GM12878 (cell line): ENCODE results near the gene COTL1. TPM values are rescaled to one million over a fixed set of nuclear protein-coding genes. Genes with fewer than 3 reads are reported as not detected.
A peak's percentile ranks its signal among the peaks of the same experiment; 100 is the strongest.

ENCODE experiments used
- ATAC-seq: fragments of 200-7000 bp; cut with Tn5 transposase; 3 replicates; pipeline ENCODE4 v1.9.1; 2020; ENCODE audit warnings: mild to moderate bottlenecking, moderate library complexity
- BruUV-seq: library from RNA; stranded (reverse); fragments of 400-500 nt; replicated peaks from 2 replicates; lab custom pipeline; 2021; lab: Mats Ljungman, UMichigan
- CTCF ChIA-PET: fragments of 300-600 bp; sonication (Branson Sonifier 250); formaldehyde crosslinking; extraction: SDS; loops from one replicate; lab custom pipeline; 2021; ENCODE audit warnings: inconsistent platforms; lab: Yijun Ruan, JAX
- POLR2A ChIA-PET: fragments of 350-600 bp; formaldehyde crosslinking; extraction: SDS; loops from one replicate; lab custom pipeline; 2021; ENCODE audit warnings: inconsistent platforms; lab: Charles Lee
- RAD21 ChIA-PET: fragments of 300-600 bp; sonication (Branson Sonifier 250); formaldehyde crosslinking; loops from one replicate; lab custom pipeline; 2023; ENCODE audit warnings: antibody characterized with exemption; ENCODE audit not compliant: unreplicated experiment; lab: Charles Lee
- SMC1A ChIA-PET: fragments of 300-600 bp; sonication (Branson Sonifier 250); formaldehyde crosslinking; loops from one replicate; lab custom pipeline; 2023; ENCODE audit not compliant: unreplicated experiment, uncharacterized antibody; lab: Charles Lee
- DNase-seq: peaks from one replicate; pipeline ENCODE4 v3.0.0-alpha.2; 2011; ENCODE audit warnings: low read depth, low spot score
- FAIRE-seq: peaks from 3 replicates; lab custom pipeline; 2011; peaks lifted over from hg19 to GRCh38; lab: Jason Lieb, UNC
- H2AFZ ChIP-seq: 2 replicates; pipeline ENCODE4 v1.6.0; 2011; ENCODE audit warnings: low read depth, low read length, control low read depth; ENCODE audit not compliant: control insufficient read depth
- H3K27ac ChIP-seq: 2 replicates; pipeline ENCODE4 v1.5.1; 2011; ENCODE audit warnings: control low read depth; ENCODE audit not compliant: control insufficient read depth, insufficient read depth
- H3K27me3 ChIP-seq, 2 experiments: replicated peaks in 1 of 2; 2 replicates each; pipeline versions ENCODE4 v1.6.0 to v1.6.1; 2011; ENCODE audit warnings: low read length in 1 of 2; ENCODE audit not compliant: control insufficient read depth in 2 of 2, insufficient read depth in 2 of 2
- H3K36me3 ChIP-seq, 2 experiments: 2 replicates each; pipeline ENCODE4 v1.5.1; 2011; ENCODE audit warnings: low read length in 1 of 2; ENCODE audit not compliant: control insufficient read depth in 2 of 2, insufficient read depth in 2 of 2
- H3K4me1 ChIP-seq: 2 replicates; pipeline ENCODE4 v1.6.1; 2011; ENCODE audit warnings: mild to moderate bottlenecking, low read length, moderate library complexity, mixed read lengths; ENCODE audit not compliant: control insufficient read depth, insufficient read depth
- H3K4me2 ChIP-seq: 2 replicates; pipeline ENCODE4 v1.6.0; 2011; ENCODE audit warnings: control low read depth; ENCODE audit not compliant: control insufficient read depth, insufficient read depth
- H3K4me3 ChIP-seq: fragments of 200-600 bp; sonication (generic); 2 replicates; pipeline ENCODE4 v1.5.1; 2016
- H3K79me2 ChIP-seq: 2 replicates; pipeline ENCODE4 v1.6.0; 2011; ENCODE audit warnings: low read length; ENCODE audit not compliant: control insufficient read depth, insufficient read depth
- H3K9ac ChIP-seq: 2 replicates; pipeline ENCODE4 v1.8.0; 2011; ENCODE audit warnings: low read length, control low read depth, mixed read lengths; ENCODE audit not compliant: control insufficient read depth, insufficient read depth
- H3K9me3 ChIP-seq: replicated peaks from 3 replicates; pipeline ENCODE4 v1.5.1; 2011; ENCODE audit warnings: mild to moderate bottlenecking, low read length; ENCODE audit not compliant: control insufficient read depth, insufficient read depth
- H4K20me1 ChIP-seq: 2 replicates; pipeline ENCODE4 v1.6.0; 2011; ENCODE audit not compliant: control insufficient read depth, insufficient read depth
- POLR2A ChIP-seq: IDR thresholded peaks from 2 replicates; pipeline ENCODE4 v1.6.1; 2011; ENCODE audit warnings: low read depth, mild to moderate bottlenecking, low read length
- SUPT20H ChIP-seq: IDR thresholded peaks from 2 replicates; pipeline ENCODE4 v1.6.1; 2011; ENCODE audit warnings: low read depth, mild to moderate bottlenecking, low read length, moderate library complexity, borderline replicate concordance; ENCODE audit not compliant: control insufficient read depth
- WGBS: methylation state at CpG from one replicate; pipeline ENCODE4 v1.1.6; 2016; ENCODE audit warnings: low lambda C conversion rate; ENCODE audit not compliant: insufficient replicate concordance, insufficient coverage; ENCODE audit errors: missing lambda C conversion rate; 5-methylcytosine and 5-hydroxymethylcytosine counted together
- in situ Hi-C: fragments of 300-500 bp; cut with MboI; formaldehyde crosslinking; loops from 9 replicates; pipeline ENCODE4 v1.14.3; 2018; ENCODE audit warnings: mixed read lengths
- intact Hi-C: fragments of 100-400 bp; cut with micrococcal nuclease; formaldehyde crosslinking; loops from one replicate; pipeline ENCODE4 v1.14.2; 2022; ENCODE audit not compliant: unreplicated experiment
- polyA plus RNA-seq, 11 experiments: library from polyadenylated mRNA; depleted of rRNA in 4 of 11; unstranded in 6 of 11; stranded (reverse) in 5 of 11; fragments of >200 nt; fragmentation: Nextera tagmentation in 4 of 11; fragmentation: Illumina TruSeq in 1 of 11; extraction: Ambion mirVana in 4 of 11; extraction: Trizol in 1 of 11; gene quantifications; 1 replicate in 1 of 11; 2 replicates in 10 of 11; pipeline versions ENCODE4 v1.2.1 to v1.2.3, GENCODE V29; 2011 to 2016; ENCODE audit warnings: inconsistent platforms in 2 of 11, missing spikeins in 2 of 11, low read depth in 1 of 11
- total RNA-seq, 4 experiments: library from RNA; depleted of rRNA in 3 of 4; stranded (reverse); fragments of >200 nt in 3 of 4; fragmentation: Illumina TruSeq in 1 of 4; extraction: Trizol in 1 of 4; gene quantifications; 2 replicates each; pipeline versions ENCODE4 v1.2.1 to v1.2.3, GENCODE V29; 2013 to 2021
- TF ChIP-seq, protein P1 (sequence below): fragments of 450-650 bp; formaldehyde crosslinking; IDR thresholded peaks from 2 replicates; pipeline ENCODE4 v1.4.0; 2022; ENCODE audit warnings: mild to moderate bottlenecking, moderate library complexity

COTL1 gene
- total and polyA plus RNA-seq, 10 of the 15 experiments (the other 5 are each of a cell fraction or from before 2014, with no cell fraction given): 140 to 894 (median 330) TPM

- TF ChIP-seq, protein P1, sequence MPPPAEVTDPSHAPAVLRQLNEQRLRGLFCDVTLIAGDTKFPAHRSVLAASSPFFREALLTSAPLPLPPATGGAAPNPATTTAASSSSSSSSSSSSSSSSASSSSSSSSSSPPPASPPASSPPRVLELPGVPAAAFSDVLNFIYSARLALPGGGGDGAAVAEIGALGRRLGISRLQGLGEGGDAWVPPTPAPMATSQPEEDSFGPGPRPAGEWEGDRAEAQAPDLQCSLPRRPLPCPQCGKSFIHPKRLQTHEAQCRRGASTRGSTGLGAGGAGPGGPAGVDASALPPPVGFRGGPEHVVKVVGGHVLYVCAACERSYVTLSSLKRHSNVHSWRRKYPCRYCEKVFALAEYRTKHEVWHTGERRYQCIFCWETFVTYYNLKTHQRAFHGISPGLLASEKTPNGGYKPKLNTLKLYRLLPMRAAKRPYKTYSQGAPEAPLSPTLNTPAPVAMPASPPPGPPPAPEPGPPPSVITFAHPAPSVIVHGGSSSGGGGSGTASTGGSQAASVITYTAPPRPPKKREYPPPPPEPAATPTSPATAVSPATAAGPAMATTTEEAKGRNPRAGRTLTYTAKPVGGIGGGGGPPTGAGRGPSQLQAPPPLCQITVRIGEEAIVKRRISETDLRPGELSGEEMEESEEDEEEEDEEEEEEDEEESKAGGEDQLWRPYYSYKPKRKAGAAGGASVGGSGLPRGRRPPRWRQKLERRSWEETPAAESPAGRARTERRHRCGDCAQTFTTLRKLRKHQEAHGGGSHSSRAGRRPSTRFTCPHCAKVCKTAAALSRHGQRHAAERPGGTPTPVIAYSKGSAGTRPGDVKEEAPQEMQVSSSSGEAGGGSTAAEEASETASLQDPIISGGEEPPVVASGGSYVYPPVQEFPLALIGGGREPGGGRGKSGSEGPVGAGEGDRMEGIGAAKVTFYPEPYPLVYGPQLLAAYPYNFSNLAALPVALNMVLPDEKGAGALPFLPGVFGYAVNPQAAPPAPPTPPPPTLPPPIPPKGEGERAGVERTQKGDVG (CRISPR knock-in tag): no peak
Observed at GRCh38 chr16:84575914-84576313, 42.0 kb downstream of the COTL1 start (continued).

DNA sequence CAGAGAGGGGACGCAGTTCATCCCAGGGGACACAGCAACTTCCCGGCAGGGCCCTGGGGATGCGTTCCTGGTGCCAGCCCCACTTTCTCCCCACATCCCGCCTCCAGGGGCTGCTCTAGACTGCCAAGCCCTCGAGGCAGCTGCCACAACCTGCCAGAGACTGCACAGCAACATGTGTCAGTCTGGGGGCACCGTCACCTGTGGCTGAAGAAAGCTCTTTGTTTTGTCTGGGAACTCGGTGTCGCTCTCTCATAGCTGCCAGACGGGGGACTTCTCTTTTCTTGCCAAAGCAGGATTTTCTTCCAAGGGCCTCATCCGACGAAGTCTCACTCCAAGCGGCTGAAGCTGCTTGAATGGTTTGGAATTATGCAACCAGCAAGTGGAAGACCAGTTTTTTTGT, 43.7 kb downstream of the COTL1 start:
- BruUV-seq: TSS peak; percentile 30
- Histone ChIP-seq H3K4me3 (no peak overlapping the region), H3K27ac (no peak overlapping the region), H3K79me2 (peaks cover 80% of the 10 kb centered on the region), H3K4me2 (no peak overlapping the region), H3K9ac (no peak overlapping the region), H3K36me3 (peaks cover 37% of the 10 kb centered on the region in 2 experiments), H2AFZ (no peak overlapping the region), H3K9me3 (peaks cover 10% of the 10 kb centered on the region; the same call in 2 of the 3 replicates), H3K4me1 (peaks cover 18% of the 10 kb centered on the region), H3K27me3 (no peaks in the 10 kb centered on the region), H4K20me1 (no peaks in the 10 kb centered on the region)
- ChIA-PET RAD21 (no interaction called here), SMC1A (interaction anchor here (1.0 to 1.6 kb wide), 3 partner anchors 10 to 42 kb away, joined by 3 to 6 read pairs (median 6); no protein-coding TSS in a partner anchor), POLR2A (interaction anchor here (0.6 to 0.7 kb wide), 2 partner anchors 9 to 366 kb away, joined by 3 read pairs; no protein-coding TSS in a partner anchor), CTCF (no interaction called here)
- intact Hi-C loops: no loop called here
- ATAC-seq: no peak
- TF ChIP-seq POLR2A (0 out of 2 replicates have a peak, but pooled peaks have one; percentile 17), SUPT20H (no peak)
- in situ Hi-C loops: no loop called here
- no peak for DNase-seq
- WGBS: 90% methylated on average over 12 of the region's 12 CpGs
- no peak for FAIRE-seq
